ENCODE results near the gene USP25.

Gene USP25

GRCh38 chr21:15853126-15853525 lies 123.3 kb downstream of the USP25 start:
- no peak overlapping the region for H3K4me3 ChIP-seq (ENCODE audit: low read depth, low read length)

GRCh38 chr21:15856813-15857212 lies 127.0 kb downstream of the USP25 start:
- no peak overlapping the region for H3K4me3 ChIP-seq (ENCODE audit: low read depth, low read length)

- no peak overlapping the region for H3K4me3 ChIP-seq (ENCODE audit: low read depth, low read length)
Observed at GRCh38 chr21:15857740-15858139, 128.0 kb downstream of the USP25 start.

GRCh38 chr21:15860541-15860940 lies 130.8 kb downstream of the USP25 start:
- no peak overlapping the region for H3K4me3 ChIP-seq (ENCODE audit: low read depth, low read length)

GRCh38 chr21:15868940-15869339 lies 139.2 kb downstream of the USP25 start:
- H3K4me3 ChIP-seq (ENCODE audit: low read depth, low read length) = no peak overlapping the region

GRCh38 chr21:15870819-15871218 lies 141.0 kb downstream of the USP25 start:
- no peak overlapping the region for H3K4me3 ChIP-seq (ENCODE audit: low read depth, low read length)

- H3K4me3 ChIP-seq (ENCODE audit: low read depth, low read length) = no peak overlapping the region
Observed at GRCh38 chr21:15872236-15872635, 142.5 kb downstream of the USP25 start.

GRCh38 chr21:15874615-15875014 lies 144.8 kb downstream of the USP25 start:
- no peak overlapping the region for H3K4me3 ChIP-seq (ENCODE audit: low read depth, low read length)

- no peak overlapping the region for H3K4me3 ChIP-seq (ENCODE audit: low read depth, low read length)
Observed at GRCh38 chr21:15875286-15875685, 145.5 kb downstream of the USP25 start.

GRCh38 chr21:15893902-15894301 lies 164.1 kb downstream of the USP25 start:
- no peak overlapping the region for H3K4me3 ChIP-seq (ENCODE audit: low read depth, low read length)

GRCh38 chr21:15894596-15894995 lies 164.8 kb downstream of the USP25 start:
- H3K4me3 ChIP-seq (ENCODE audit: low read depth, low read length) = no peak overlapping the region

- H3K4me3 ChIP-seq (ENCODE audit: low read depth, low read length) = no peak overlapping the region
Observed at GRCh38 chr21:15895142-15896106, 165.6 kb downstream of the USP25 start.

- H3K4me3 ChIP-seq (ENCODE audit: low read depth, low read length) = no peak overlapping the region
Observed at GRCh38 chr21:15896501-15896900, 166.7 kb downstream of the USP25 start.

- no peak overlapping the region for H3K4me3 ChIP-seq (ENCODE audit: low read depth, low read length)
Observed at GRCh38 chr21:15904389-15904788, 174.6 kb downstream of the USP25 start.

GRCh38 chr21:15908187-15908586 lies 178.4 kb downstream of the USP25 start:
- no peak overlapping the region for H3K4me3 ChIP-seq (ENCODE audit: low read depth, low read length)

- H3K4me3 ChIP-seq (ENCODE audit: low read depth, low read length) = no peak overlapping the region
Observed at GRCh38 chr21:15928196-15928595, 198.4 kb downstream of the USP25 start.

GRCh38 chr21:15928686-15929425 lies 199.1 kb downstream of the USP25 start:
- H3K4me3 ChIP-seq (ENCODE audit: low read depth, low read length) = no peak overlapping the region

- no peak overlapping the region for H3K4me3 ChIP-seq (ENCODE audit: low read depth, low read length)
Observed at GRCh38 chr21:15929536-15929935, 199.8 kb downstream of the USP25 start.

Data from iPS-11a (cell line).